ENCODE data around the gene ITPR1.
A peak's percentile ranks its signal among the peaks of the same experiment; 100 is the strongest.

The ITPR1 gene

GRCh38 chr3:4765212-4765611 is 272.1 kb downstream of the ITPR1 start:
- no peak for DNase-seq

- no peak for DNase-seq
Observed at GRCh38 chr3:4766263-4766662, 273.1 kb downstream of the ITPR1 start.

GRCh38 chr3:4766716-4767499 is 273.8 kb downstream of the ITPR1 start:
- no peak for DNase-seq

- no peak for DNase-seq
Observed at GRCh38 chr3:4768021-4768420, 274.9 kb downstream of the ITPR1 start.

GRCh38 chr3:4768521-4768920 is 275.4 kb downstream of the ITPR1 start:
- no peak for DNase-seq

- DNase-seq: no peak
Observed at GRCh38 chr3:4770561-4770960, 277.4 kb downstream of the ITPR1 start.

- DNase-seq: no peak
Observed at GRCh38 chr3:4771243-4771642, 278.1 kb downstream of the ITPR1 start.

- DNase-seq: no peak
Observed at GRCh38 chr3:4772171-4772804, 279.1 kb downstream of the ITPR1 start.

- no peak for DNase-seq
Observed at GRCh38 chr3:4772858-4773257, 279.7 kb downstream of the ITPR1 start.

GRCh38 chr3:4773583-4773982 is 280.4 kb downstream of the ITPR1 start:
- no peak for DNase-seq

GRCh38 chr3:4774531-4774930 is 281.4 kb downstream of the ITPR1 start:
- DNase-seq: peak; percentile 6

GRCh38 chr3:4776399-4776979 is 283.3 kb downstream of the ITPR1 start:
- DNase-seq: no peak

GRCh38 chr3:4776980-4777581 is 283.9 kb downstream of the ITPR1 start:
- DNase-seq: no peak

- DNase-seq: no peak
Observed at GRCh38 chr3:4778119-4778518, 285.0 kb downstream of the ITPR1 start.

GRCh38 chr3:4778740-4779139 is 285.6 kb downstream of the ITPR1 start:
- DNase-seq: no peak

GRCh38 chr3:4780545-4780957 is 287.4 kb downstream of the ITPR1 start:
- DNase-seq: no peak

GRCh38 chr3:4782095-4782494 is 288.9 kb downstream of the ITPR1 start:
- DNase-seq: no peak

GRCh38 chr3:4785551-4785950 is 292.4 kb downstream of the ITPR1 start:
- DNase-seq: no peak

GRCh38 chr3:4786431-4786830 is 293.3 kb downstream of the ITPR1 start:
- no peak for DNase-seq

GRCh38 chr3:4791358-4791757 is 298.2 kb downstream of the ITPR1 start:
- DNase-seq: no peak

GRCh38 chr3:4793311-4793710 is 300.2 kb downstream of the ITPR1 start:
- DNase-seq: no peak

GRCh38 chr3:4794331-4794730 is 301.2 kb downstream of the ITPR1 start:
- no peak for DNase-seq

- no peak for DNase-seq
Observed at GRCh38 chr3:4794798-4795197, 301.6 kb downstream of the ITPR1 start.

- no peak for DNase-seq
Observed at GRCh38 chr3:4795905-4796304, 302.8 kb downstream of the ITPR1 start.
